ENCODE data around the gene KCNT1.

Gene KCNT1

DNA sequence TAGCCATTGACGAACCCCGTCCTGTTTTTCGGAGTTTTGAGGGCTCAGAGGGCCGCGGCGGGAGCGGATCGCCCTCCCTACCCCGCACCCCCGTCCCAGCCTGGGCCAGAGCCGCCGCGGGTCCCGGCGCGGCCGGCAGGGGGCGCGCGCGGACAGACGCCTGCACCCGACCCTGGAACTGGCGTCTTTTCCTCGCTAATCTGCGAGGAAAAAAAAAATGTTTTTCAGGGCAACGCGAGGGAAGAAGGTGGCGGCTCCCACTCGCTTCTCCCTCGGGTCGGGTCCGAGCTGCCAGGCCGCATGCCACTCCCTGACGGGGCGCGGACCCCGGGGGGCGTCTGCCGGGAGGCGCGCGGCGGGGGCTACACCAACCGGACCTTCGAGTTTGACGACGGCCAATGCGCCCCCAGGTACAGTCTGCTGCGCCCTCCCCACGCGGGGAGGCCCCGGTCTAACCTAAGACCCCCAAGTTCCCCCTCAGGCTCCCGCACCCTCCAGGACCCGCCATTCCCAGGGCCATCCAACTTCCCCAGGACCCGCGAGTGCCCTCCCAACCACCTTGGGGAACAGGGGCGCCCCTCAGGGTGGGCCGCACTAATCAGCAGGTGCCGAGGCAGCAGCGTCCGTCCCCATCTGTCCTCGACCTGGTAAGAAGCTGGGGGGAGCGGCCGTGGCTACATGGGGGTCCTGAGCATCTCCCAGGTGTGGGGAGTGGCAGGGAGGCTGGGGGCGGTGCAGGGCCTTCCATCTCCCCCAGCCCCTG lies at the start of gene KCNT1:
Gene KCNT1 (plus strand): TSS at position 227 of the 763 bp plus-strand sequence. CDS start 74 bp downstream, at position 301.
- no peaks in the 10 kb centered on the region for H3K27me3 ChIP-seq (ENCODE audit: control insufficient read depth, insufficient read depth, low read length)
- no peaks in the 10 kb centered on the region for H3K4me1 ChIP-seq (ENCODE audit: control insufficient read depth, insufficient read depth, low read length)
- no peak within 1 kb of the TSS for H3K9ac ChIP-seq (ENCODE audit: low read depth, low read length)
- H3K9me3 ChIP-seq (ENCODE audit: control insufficient read depth, insufficient read depth, low read length), result no peaks in the 10 kb centered on the region
- H3K36me3 ChIP-seq (ENCODE audit: control insufficient read depth, insufficient read depth, low read length), result no peaks in the 10 kb centered on the region
- no peak within 1 kb of the TSS for H3K4me3 ChIP-seq (ENCODE audit: low read depth, low read length)

- no peak overlapping the region for H3K4me3 ChIP-seq (ENCODE audit: low read depth, low read length)
- no peaks in the 10 kb centered on the region for H3K36me3 ChIP-seq (ENCODE audit: control insufficient read depth, insufficient read depth, low read length)
- H3K4me1 ChIP-seq (ENCODE audit: control insufficient read depth, insufficient read depth, low read length), result no peaks in the 10 kb centered on the region
- H3K9me3 ChIP-seq (ENCODE audit: control insufficient read depth, insufficient read depth, low read length), result peaks cover 7% of the 10 kb centered on the region
- no peaks in the 10 kb centered on the region for H3K27me3 ChIP-seq (ENCODE audit: control insufficient read depth, insufficient read depth, low read length)
- H3K9ac ChIP-seq (ENCODE audit: low read depth, low read length), result no peak overlapping the region
Observed at GRCh38 chr9:135655317-135655716, 46.7 kb upstream of the KCNT1 start.

DNA sequence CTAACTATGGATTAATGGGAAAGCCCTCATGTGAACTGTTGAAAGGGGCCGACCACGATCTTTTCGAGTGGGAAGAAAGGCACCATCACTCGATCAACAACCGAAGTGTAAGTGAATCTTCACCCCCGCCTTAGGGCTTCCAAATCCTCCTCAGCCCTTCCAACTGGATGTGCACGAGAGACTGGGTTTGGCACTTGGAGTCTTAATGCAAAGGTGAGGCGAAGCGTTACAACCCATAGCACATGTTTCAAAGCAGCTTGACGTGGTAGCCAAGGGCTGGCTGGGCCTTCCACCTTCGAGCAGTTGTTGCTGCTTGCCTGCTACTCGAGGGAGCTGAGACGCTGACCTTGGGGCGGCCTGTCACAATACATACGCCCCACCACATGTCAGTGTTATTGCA lies 44.6 kb upstream of the KCNT1 start:
- no peak overlapping the region for H3K9ac ChIP-seq (ENCODE audit: low read depth, low read length)
- no peaks in the 10 kb centered on the region for H3K36me3 ChIP-seq (ENCODE audit: control insufficient read depth, insufficient read depth, low read length)
- H3K9me3 ChIP-seq (ENCODE audit: control insufficient read depth, insufficient read depth, low read length), result peaks cover 4% of the 10 kb centered on the region

GRCh38 chr9:135659252-135659651 lies 42.7 kb upstream of the KCNT1 start:
- Histone ChIP-seq H3K4me1 (ENCODE audit: control insufficient read depth, insufficient read depth, low read length) (no peaks in the 10 kb centered on the region), H3K4me3 (ENCODE audit: low read depth, low read length) (no peak overlapping the region), H3K9ac (ENCODE audit: low read depth, low read length) (no peak overlapping the region), H3K27me3 (ENCODE audit: control insufficient read depth, insufficient read depth, low read length) (no peaks in the 10 kb centered on the region), H3K36me3 (ENCODE audit: control insufficient read depth, insufficient read depth, low read length) (no peaks in the 10 kb centered on the region), H3K9me3 (ENCODE audit: control insufficient read depth, insufficient read depth, low read length) (peaks cover 1% of the 10 kb centered on the region)

More for the DNA sequence above, 44.6 kb upstream of the KCNT1 start:
- no peak overlapping the region for H3K4me3 ChIP-seq (ENCODE audit: low read depth, low read length)
- no peaks in the 10 kb centered on the region for H3K27me3 ChIP-seq (ENCODE audit: control insufficient read depth, insufficient read depth, low read length)
- no peaks in the 10 kb centered on the region for H3K4me1 ChIP-seq (ENCODE audit: control insufficient read depth, insufficient read depth, low read length)

DNA sequence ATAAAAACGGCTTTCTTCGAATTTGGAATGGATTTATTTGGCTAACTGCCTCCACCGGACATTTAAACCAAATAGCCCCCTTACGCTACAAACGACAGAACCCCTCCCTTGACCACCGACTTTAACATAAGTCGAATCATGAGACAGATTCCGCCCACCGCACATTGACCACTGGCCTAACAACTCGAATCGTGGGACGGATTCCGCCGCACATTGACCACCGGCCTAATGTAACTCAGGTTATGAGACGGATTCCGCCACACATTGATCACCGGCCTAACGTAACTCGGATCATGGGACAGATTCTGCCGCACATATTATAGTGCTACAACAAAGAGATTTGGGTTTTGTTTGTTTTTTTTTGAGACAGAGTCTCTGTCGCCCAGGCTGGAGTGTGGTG lies 41.6 kb upstream of the KCNT1 start:
- no peak overlapping the region for H3K4me3 ChIP-seq (ENCODE audit: low read depth, low read length)
- no peaks in the 10 kb centered on the region for H3K36me3 ChIP-seq (ENCODE audit: control insufficient read depth, insufficient read depth, low read length)
- no peaks in the 10 kb centered on the region for H3K4me1 ChIP-seq (ENCODE audit: control insufficient read depth, insufficient read depth, low read length)
- no peaks in the 10 kb centered on the region for H3K9me3 ChIP-seq (ENCODE audit: control insufficient read depth, insufficient read depth, low read length)
- no peak overlapping the region for H3K9ac ChIP-seq (ENCODE audit: low read depth, low read length)
- H3K27me3 ChIP-seq (ENCODE audit: control insufficient read depth, insufficient read depth, low read length), result no peaks in the 10 kb centered on the region

DNA sequence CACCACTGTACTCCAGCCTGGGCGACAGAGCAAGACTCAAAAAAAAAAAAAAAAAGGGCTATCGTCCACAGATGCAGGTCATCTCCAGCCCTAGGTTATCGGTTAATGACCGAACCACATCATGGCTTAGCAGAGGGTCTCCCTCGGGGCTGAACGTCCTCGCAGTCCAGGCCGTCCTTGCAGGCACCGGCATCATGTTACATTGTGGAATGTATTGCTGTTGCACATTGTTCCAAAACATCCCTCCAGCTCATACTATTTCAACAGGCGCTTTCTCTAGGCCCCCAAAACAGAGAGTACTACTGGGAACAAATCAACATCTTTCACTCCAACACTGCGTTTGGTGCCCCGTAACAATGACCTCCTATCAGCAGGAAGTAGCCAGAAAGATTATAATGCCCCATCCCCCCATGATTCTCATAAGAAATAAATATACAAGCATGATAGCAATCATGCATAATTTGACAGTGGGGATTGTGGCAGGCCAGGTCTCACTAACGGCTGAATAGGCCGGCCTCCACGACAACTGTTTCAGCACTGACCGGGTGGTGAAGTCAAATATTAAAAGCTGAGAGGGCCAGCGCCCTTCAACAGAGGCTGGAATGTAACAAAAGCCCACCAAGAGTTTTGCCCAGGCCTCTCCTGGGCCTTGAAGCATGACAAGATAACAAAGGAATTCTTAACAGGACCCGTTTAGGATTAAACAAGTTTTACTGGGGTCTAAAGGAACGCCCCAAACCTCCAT lies 40.0 kb upstream of the KCNT1 start:
- Histone ChIP-seq H3K9ac (ENCODE audit: low read depth, low read length) (no peak overlapping the region), H3K36me3 (ENCODE audit: control insufficient read depth, insufficient read depth, low read length) (no peaks in the 10 kb centered on the region), H3K27me3 (ENCODE audit: control insufficient read depth, insufficient read depth, low read length) (no peaks in the 10 kb centered on the region), H3K4me3 (ENCODE audit: low read depth, low read length) (no peak overlapping the region), H3K4me1 (ENCODE audit: control insufficient read depth, insufficient read depth, low read length) (no peaks in the 10 kb centered on the region), H3K9me3 (ENCODE audit: control insufficient read depth, insufficient read depth, low read length) (no peaks in the 10 kb centered on the region)

DNA sequence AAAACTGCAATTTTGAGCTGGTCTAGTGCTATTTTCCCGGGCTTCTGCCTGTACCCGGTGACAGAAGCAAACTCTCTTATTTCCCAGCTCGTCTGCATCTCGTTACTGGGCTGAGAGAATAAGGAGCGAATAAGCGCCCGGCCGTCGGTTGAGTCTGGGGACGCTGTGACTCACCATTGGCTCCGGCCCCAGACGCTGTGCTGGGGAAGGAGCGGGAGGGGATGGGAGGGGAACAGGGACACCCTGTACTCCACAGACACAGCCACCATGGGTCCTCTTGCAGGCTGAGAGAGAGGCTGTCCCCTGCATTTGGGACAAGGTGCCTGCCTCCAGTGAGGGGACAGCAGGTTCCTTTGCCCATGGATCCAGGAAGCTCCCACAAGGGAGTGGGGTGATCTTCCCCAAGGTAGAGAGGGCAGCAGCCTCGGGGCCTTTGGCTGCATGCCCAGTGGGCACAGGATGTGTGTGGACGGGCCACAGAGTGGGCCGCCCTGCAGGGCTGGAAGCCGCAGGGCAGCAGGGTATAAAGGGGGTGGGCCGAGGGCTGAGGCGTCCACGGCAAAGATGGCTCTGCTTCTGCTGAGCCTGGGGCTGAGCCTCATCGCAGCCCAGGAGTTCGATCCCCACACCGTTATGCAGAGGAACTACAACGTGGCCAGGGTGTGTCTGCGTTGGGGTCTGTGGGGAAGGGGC lies 39.1 kb upstream of the KCNT1 start, which contains the start of gene LCN9:
Gene LCN9 (plus strand): TSS at position 552 of the 693 bp plus-strand sequence. CDS start 13 bp downstream, at position 565.
- Histone ChIP-seq H3K27me3 (ENCODE audit: control insufficient read depth, insufficient read depth, low read length) (no peaks in the 10 kb centered on the region), H3K4me3 (ENCODE audit: low read depth, low read length) (no peak within 1 kb of the TSS)

GRCh38 chr9:135663451-135663770 lies 38.6 kb upstream of the KCNT1 start:
- H3K36me3 ChIP-seq (ENCODE audit: control insufficient read depth, insufficient read depth, low read length), result no peaks in the 10 kb centered on the region
- H3K27me3 ChIP-seq (ENCODE audit: control insufficient read depth, insufficient read depth, low read length), result no peaks in the 10 kb centered on the region
- no peak overlapping the region for H3K9ac ChIP-seq (ENCODE audit: low read depth, low read length)
- H3K9me3 ChIP-seq (ENCODE audit: control insufficient read depth, insufficient read depth, low read length), result no peaks in the 10 kb centered on the region
- no peaks in the 10 kb centered on the region for H3K4me1 ChIP-seq (ENCODE audit: control insufficient read depth, insufficient read depth, low read length)
- H3K4me3 ChIP-seq (ENCODE audit: low read depth, low read length), result no peak overlapping the region

More for the DNA sequence above, 39.1 kb upstream of the KCNT1 start, which contains the start of gene LCN9:
- H3K9ac ChIP-seq (ENCODE audit: low read depth, low read length), result no peak within 1 kb of the TSS
- no peaks in the 10 kb centered on the region for H3K4me1 ChIP-seq (ENCODE audit: control insufficient read depth, insufficient read depth, low read length)
- H3K36me3 ChIP-seq (ENCODE audit: control insufficient read depth, insufficient read depth, low read length), result no peaks in the 10 kb centered on the region
- H3K9me3 ChIP-seq (ENCODE audit: control insufficient read depth, insufficient read depth, low read length), result no peaks in the 10 kb centered on the region

GRCh38 chr9:135663857-135664256 lies 38.1 kb upstream of the KCNT1 start:
- no peaks in the 10 kb centered on the region for H3K4me1 ChIP-seq (ENCODE audit: control insufficient read depth, insufficient read depth, low read length)
- H3K9ac ChIP-seq (ENCODE audit: low read depth, low read length), result no peak overlapping the region
- no peaks in the 10 kb centered on the region for H3K9me3 ChIP-seq (ENCODE audit: control insufficient read depth, insufficient read depth, low read length)
- no peak overlapping the region for H3K4me3 ChIP-seq (ENCODE audit: low read depth, low read length)
- H3K36me3 ChIP-seq (ENCODE audit: control insufficient read depth, insufficient read depth, low read length), result no peaks in the 10 kb centered on the region
- H3K27me3 ChIP-seq (ENCODE audit: control insufficient read depth, insufficient read depth, low read length), result no peaks in the 10 kb centered on the region

DNA sequence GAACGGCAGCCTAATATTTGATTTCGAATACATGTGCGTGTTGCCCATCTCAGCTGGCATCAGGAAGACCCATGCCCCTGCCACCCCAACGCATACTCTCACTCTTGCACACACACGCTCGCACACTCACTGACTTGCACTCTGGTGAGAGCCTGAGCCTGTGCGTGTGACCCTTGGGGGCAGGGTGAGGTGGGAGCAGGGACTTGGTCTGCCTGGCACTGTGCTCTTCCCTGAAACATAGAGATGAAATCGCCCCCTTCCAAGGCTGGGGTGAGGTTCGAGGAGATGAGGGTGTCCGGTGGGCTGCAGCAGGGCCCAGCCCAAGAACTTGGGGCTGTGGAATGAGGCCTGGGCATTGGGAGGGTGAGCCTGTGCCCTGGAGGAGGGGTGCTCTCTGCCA lies 37.7 kb upstream of the KCNT1 start:
- no peaks in the 10 kb centered on the region for H3K9me3 ChIP-seq (ENCODE audit: control insufficient read depth, insufficient read depth, low read length)
- H3K4me3 ChIP-seq (ENCODE audit: low read depth, low read length), result no peak overlapping the region
- H3K9ac ChIP-seq (ENCODE audit: low read depth, low read length), result no peak overlapping the region
- H3K36me3 ChIP-seq (ENCODE audit: control insufficient read depth, insufficient read depth, low read length), result no peaks in the 10 kb centered on the region
- no peaks in the 10 kb centered on the region for H3K27me3 ChIP-seq (ENCODE audit: control insufficient read depth, insufficient read depth, low read length)
- H3K4me1 ChIP-seq (ENCODE audit: control insufficient read depth, insufficient read depth, low read length), result no peaks in the 10 kb centered on the region

- Histone ChIP-seq H3K9ac (ENCODE audit: low read depth, low read length) (no peak overlapping the region), H3K9me3 (ENCODE audit: control insufficient read depth, insufficient read depth, low read length) (no peaks in the 10 kb centered on the region), H3K27me3 (ENCODE audit: control insufficient read depth, insufficient read depth, low read length) (no peaks in the 10 kb centered on the region), H3K4me3 (ENCODE audit: low read depth, low read length) (no peak overlapping the region), H3K36me3 (ENCODE audit: control insufficient read depth, insufficient read depth, low read length) (no peaks in the 10 kb centered on the region), H3K4me1 (ENCODE audit: control insufficient read depth, insufficient read depth, low read length) (no peaks in the 10 kb centered on the region)
Observed at GRCh38 chr9:135664801-135665794, 36.9 kb upstream of the KCNT1 start.
